GM12875 (cell line): Measurements from ENCODE around the gene CEBPA.

Experiments used
- H3K4me3 ChIP-seq: one replicate; pipeline ENCODE4 v1.5.1; 2011; ENCODE audit warnings: low read depth, low read length, control low read depth
- CTCF ChIP-seq: IDR thresholded peaks from 2 replicates; pipeline ENCODE4 v1.5.1; 2011; ENCODE audit warnings: low read depth, mild to moderate bottlenecking, control low read depth, inconsistent platforms, low read length, moderate library complexity, borderline replicate concordance; ENCODE audit not compliant: insufficient read depth

CEBPA gene

GRCh38 chr19:33274663-33275558, 27.4 kb downstream of the CEBPA start:
- TF ChIP-seq CTCF: no peak
- H3K4me3 ChIP-seq: no peak overlapping the region

GRCh38 chr19:33273881-33274662, 28.3 kb downstream of the CEBPA start:
- H3K4me3 ChIP-seq: no peak overlapping the region
- no peak for TF ChIP-seq CTCF

- H3K4me3 ChIP-seq: no peak overlapping the region
- TF ChIP-seq CTCF: no peak
Observed at GRCh38 chr19:33273065-33273736, 29.1 kb downstream of the CEBPA start.

- TF ChIP-seq CTCF: no peak
- H3K4me3 ChIP-seq: no peak overlapping the region
Observed at GRCh38 chr19:33271246-33272021, 30.9 kb downstream of the CEBPA start.

- TF ChIP-seq CTCF: no peak
- no peak overlapping the region for H3K4me3 ChIP-seq
Observed at GRCh38 chr19:33270769-33271168, 31.6 kb downstream of the CEBPA start.

- no peak for TF ChIP-seq CTCF
Observed at GRCh38 chr19:33269016-33269415, 33.3 kb downstream of the CEBPA start.

More at GRCh38 chr19:33269016-33269415, 33.3 kb downstream of the CEBPA start:
- no peak overlapping the region for H3K4me3 ChIP-seq
